Calu3 (cell line): ENCODE data around the gene TCAP. TPM values are rescaled to one million over a fixed set of nuclear protein-coding genes. Genes with fewer than 3 reads are reported as not detected.

ENCODE experiments used
- BruUV-seq: library from RNA; stranded (reverse); fragments of 400-500 nt; replicated peaks from 2 replicates; lab custom pipeline; 2021; lab: Mats Ljungman, UMichigan
- CTCF ChIA-PET: fragments of 300-600 bp; sonication (Branson Sonifier 250); formaldehyde crosslinking; loops from one replicate; lab custom pipeline; 2022; ENCODE audit warnings: antibody characterized with exemption; lab: Charles Lee
- DNase-seq: peaks from one replicate; pipeline ENCODE4 v3.0.0; 2022
- H3K27ac Mint-ChIP-seq: one replicate; pipeline ENCODE4 v1.8.0; 2022; ENCODE audit warnings: mixed read lengths; ENCODE audit not compliant: unreplicated experiment
- H3K27me3 Mint-ChIP-seq: one replicate; pipeline ENCODE4 v1.8.0; 2022; ENCODE audit warnings: mixed read lengths; ENCODE audit not compliant: unreplicated experiment
- H3K36me3 Mint-ChIP-seq: one replicate; pipeline ENCODE4 v1.8.0; 2022; ENCODE audit warnings: mild to moderate bottlenecking, moderate library complexity, mixed read lengths; ENCODE audit not compliant: insufficient read depth, unreplicated experiment
- H3K4me1 Mint-ChIP-seq: one replicate; pipeline ENCODE4 v1.8.0; 2022; ENCODE audit warnings: mild to moderate bottlenecking, low read depth, mixed read lengths; ENCODE audit not compliant: unreplicated experiment
- H3K4me3 Mint-ChIP-seq: one replicate; pipeline ENCODE4 v1.8.0; 2022; ENCODE audit warnings: mild to moderate bottlenecking, low read depth, moderate library complexity, mixed read lengths; ENCODE audit not compliant: unreplicated experiment
- H3K9me3 Mint-ChIP-seq: one replicate; pipeline ENCODE4 v1.8.0; 2022; ENCODE audit warnings: low read depth, mixed read lengths; ENCODE audit not compliant: unreplicated experiment
- intact Hi-C: fragments of 100-400 bp; cut with micrococcal nuclease; formaldehyde crosslinking; loops from one replicate; pipeline ENCODE4 v1.10.0; 2022; ENCODE audit not compliant: unreplicated experiment
- total RNA-seq: library from RNA; stranded (reverse); gene quantifications from 2 replicates; pipeline ENCODE4 v1.2.3, GENCODE V29; 2022
- TF ChIP-seq, protein P1 (sequence below): fragments of 200-600 bp; IDR thresholded peaks from one replicate; pipeline ENCODE4 v1.8.0; 2022; ENCODE audit warnings: antibody characterized with exemption; ENCODE audit not compliant: unreplicated experiment

Gene TCAP
- total RNA-seq, 1 experiment from 2014 or later = 51.5 TPM

DNA sequence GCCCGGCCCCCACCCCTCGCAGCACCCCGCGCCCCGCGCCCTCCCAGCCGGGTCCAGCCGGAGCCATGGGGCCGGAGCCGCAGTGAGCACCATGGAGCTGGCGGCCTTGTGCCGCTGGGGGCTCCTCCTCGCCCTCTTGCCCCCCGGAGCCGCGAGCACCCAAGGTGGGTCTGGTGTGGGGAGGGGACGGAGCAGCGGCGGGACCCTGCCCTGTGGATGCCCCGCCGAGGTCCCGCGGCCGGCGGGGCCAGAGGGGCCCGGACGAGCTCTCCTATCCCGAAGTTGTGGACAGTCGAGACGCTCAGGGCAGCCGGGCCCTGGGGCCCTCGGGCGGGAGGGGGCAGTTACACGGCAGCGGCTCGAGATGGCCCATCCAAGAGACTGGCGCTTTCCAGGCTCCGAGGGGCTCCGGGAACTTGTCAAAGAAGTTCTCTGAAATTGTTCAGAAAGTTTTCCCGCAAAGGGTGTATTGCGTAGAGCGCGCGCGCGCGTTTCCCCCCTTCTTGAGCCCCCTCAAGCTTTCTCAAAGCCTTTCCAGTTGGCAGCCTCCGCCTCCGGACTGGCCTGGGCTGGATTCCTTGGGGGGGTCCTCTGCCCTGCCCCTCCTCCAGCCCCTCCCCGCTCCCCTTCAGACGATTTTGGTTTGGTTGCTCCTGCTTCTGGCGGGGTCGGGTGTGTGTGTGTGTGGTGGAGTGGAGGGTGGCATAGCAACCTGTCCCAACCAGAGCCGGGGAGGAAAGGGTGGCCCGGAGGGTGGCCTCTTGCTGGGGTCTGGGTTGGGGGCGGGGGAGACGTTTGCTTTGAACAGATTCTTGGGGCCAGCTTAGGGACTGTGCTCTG lies 35.2 kb downstream of the TCAP start:
- CTCF ChIA-PET = interaction anchor here (0.5 to 161.2 kb wide), 67 partner anchors 15 to 1894 kb away, joined by 3 to 42089 read pairs (median 5); partner anchors contain the start of genes CDK12, ERBB2, GRB7 and GSDMA
- Mint-ChIP-seq H3K4me1 (peaks cover 68% of the 10 kb centered on the region), H3K27ac (peak overlapping the region; percentile 67), H3K9me3 (no peaks in the 10 kb centered on the region), H3K27me3 (no peaks in the 10 kb centered on the region), H3K36me3 (peaks cover 68% of the 10 kb centered on the region), H3K4me3 (peak overlapping the region; percentile 71)
- peak; percentile 100 for DNase-seq
- BruUV-seq = no TSS peak
- intact Hi-C loops = loop anchor here (1.0 to 5.0 kb wide), 6 partner anchors 48 to 717 kb away; partner anchors contain the start of genes STARD3 and TOP2A
- TF ChIP-seq, protein P1, sequence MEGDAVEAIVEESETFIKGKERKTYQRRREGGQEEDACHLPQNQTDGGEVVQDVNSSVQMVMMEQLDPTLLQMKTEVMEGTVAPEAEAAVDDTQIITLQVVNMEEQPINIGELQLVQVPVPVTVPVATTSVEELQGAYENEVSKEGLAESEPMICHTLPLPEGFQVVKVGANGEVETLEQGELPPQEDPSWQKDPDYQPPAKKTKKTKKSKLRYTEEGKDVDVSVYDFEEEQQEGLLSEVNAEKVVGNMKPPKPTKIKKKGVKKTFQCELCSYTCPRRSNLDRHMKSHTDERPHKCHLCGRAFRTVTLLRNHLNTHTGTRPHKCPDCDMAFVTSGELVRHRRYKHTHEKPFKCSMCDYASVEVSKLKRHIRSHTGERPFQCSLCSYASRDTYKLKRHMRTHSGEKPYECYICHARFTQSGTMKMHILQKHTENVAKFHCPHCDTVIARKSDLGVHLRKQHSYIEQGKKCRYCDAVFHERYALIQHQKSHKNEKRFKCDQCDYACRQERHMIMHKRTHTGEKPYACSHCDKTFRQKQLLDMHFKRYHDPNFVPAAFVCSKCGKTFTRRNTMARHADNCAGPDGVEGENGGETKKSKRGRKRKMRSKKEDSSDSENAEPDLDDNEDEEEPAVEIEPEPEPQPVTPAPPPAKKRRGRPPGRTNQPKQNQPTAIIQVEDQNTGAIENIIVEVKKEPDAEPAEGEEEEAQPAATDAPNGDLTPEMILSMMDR = no peak

DNA sequence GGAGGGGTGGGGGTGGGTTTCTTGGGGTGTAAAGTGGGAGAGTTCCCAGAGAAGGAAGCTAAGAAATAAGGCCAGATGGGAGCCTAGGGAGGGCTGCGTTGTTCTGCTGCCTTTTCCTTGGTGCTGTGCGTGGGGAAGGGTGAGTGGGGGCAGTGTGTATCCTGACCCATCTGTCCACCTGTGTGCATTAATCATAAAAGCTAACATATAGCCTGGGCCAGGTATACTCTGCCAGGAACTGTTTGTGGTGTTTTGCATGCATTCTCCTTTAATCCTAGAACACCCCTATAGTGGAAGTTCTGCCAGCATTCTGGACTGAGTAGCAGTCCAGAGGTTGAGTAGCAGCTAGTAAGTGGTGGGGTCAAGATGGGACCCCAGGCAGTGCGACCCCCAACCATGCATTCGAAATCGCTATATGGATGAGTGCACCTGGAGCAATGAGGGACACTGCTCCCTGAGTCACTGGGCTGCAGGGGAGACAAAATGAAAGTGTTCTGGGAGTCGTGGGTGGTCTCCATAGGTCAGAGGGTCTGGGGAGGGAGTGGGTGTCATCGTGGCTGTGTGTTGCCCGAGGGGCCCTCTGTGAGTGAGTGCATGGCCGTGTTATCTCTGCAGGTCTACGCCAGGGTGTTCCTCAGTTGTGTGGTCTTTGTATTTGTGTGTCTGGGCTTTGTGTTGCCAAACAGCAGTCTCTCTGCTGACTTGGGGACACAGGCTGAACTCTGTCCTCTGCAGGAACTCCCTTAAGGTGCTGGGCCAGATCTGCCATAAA lies 36.0 kb downstream of the TCAP start:
- intact Hi-C loops = loop anchor here (1.0 to 5.0 kb wide), 7 partner anchors 25 to 716 kb away; partner anchors contain the start of genes PSMD3, STARD3 and TOP2A
- H3K4me1 Mint-ChIP-seq = peaks cover 68% of the 10 kb centered on the region
- no peaks in the 10 kb centered on the region for H3K9me3 Mint-ChIP-seq
- peak overlapping the region; percentile 67 for H3K27ac Mint-ChIP-seq
- no peaks in the 10 kb centered on the region for H3K27me3 Mint-ChIP-seq
- CTCF ChIA-PET = interaction anchor here (0.6 to 161.2 kb wide), 34 partner anchors 14 to 823 kb away, joined by 3 to 42089 read pairs (median 6); partner anchors contain the start of genes ERBB2, GRB7, GSDMA and GSDMB
- BruUV-seq = no TSS peak
- peaks cover 76% of the 10 kb centered on the region for H3K36me3 Mint-ChIP-seq
- peak; percentile 100 for DNase-seq
- peak overlapping the region; percentile 71 for H3K4me3 Mint-ChIP-seq
- TF ChIP-seq, protein P1 = no peak

GRCh38 chr17:39701784-39702422 lies 36.8 kb downstream of the TCAP start:
- TF ChIP-seq, protein P1 = no peak
- peak overlapping the region; percentile 71 for H3K4me3 Mint-ChIP-seq
- no TSS peak for BruUV-seq
- H3K4me1 Mint-ChIP-seq = peaks cover 74% of the 10 kb centered on the region
- peaks cover 83% of the 10 kb centered on the region for H3K36me3 Mint-ChIP-seq
- CTCF ChIA-PET = interaction anchor here (0.6 to 161.2 kb wide), 24 partner anchors 13 to 879 kb away, joined by 3 to 42089 read pairs (median 30); partner anchors contain the start of genes ERBB2, GRB7, GSDMA and GSDMB
- H3K27ac Mint-ChIP-seq = peak overlapping the region; percentile 67
- DNase-seq = peak; percentile 90
- no peaks in the 10 kb centered on the region for H3K9me3 Mint-ChIP-seq
- intact Hi-C loops = loop anchor here (1.0 to 5.0 kb wide), 7 partner anchors 26 to 715 kb away; partner anchors contain the start of genes PSMD3, STARD3 and TOP2A
- no peaks in the 10 kb centered on the region for H3K27me3 Mint-ChIP-seq
